Lower leg skin (tissue), 3 donors: Measurements from ENCODE around the gene PLXNA2.

Experiments used
- POLR2A ChIP-seq, 2 donors: fragments of 450-650 bp; IDR thresholded peaks; one replicate each; pipeline ENCODE4 v1.6.1; 2016 to 2017; ENCODE audit warnings: antibody characterized with exemption in 2 of 2, mild to moderate bottlenecking in 1 of 2, moderate library complexity in 1 of 2
- TF ChIP-seq, protein P1 (sequence below), 3 donors: fragments of 450-650 bp; IDR thresholded peaks; one replicate each; pipeline ENCODE4 v1.5.1; 2016; ENCODE audit warnings: antibody characterized with exemption in 3 of 3, mild to moderate bottlenecking in 3 of 3, moderate library complexity in 2 of 3

DNA sequence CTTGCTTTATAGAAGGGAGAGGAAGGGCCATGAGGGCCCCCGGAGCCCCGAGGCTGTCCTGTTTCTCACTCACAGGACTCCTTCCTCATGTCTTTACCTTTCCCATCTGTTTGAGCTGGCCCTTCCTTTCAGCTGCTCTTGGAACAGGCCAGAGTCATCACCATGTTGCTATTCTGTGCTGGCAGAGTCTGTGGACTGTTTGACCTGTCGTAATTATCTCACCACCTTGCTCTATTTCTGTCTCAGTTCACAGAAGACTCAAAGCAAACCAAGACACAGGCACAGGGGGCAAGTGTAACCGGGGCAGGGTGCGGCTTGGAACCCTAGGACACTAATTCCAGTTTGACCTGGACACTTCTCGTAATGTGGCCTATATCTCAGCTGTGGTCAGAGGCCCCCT lies 228.9 kb downstream of the PLXNA2 start:
- TF ChIP-seq, protein P1, sequence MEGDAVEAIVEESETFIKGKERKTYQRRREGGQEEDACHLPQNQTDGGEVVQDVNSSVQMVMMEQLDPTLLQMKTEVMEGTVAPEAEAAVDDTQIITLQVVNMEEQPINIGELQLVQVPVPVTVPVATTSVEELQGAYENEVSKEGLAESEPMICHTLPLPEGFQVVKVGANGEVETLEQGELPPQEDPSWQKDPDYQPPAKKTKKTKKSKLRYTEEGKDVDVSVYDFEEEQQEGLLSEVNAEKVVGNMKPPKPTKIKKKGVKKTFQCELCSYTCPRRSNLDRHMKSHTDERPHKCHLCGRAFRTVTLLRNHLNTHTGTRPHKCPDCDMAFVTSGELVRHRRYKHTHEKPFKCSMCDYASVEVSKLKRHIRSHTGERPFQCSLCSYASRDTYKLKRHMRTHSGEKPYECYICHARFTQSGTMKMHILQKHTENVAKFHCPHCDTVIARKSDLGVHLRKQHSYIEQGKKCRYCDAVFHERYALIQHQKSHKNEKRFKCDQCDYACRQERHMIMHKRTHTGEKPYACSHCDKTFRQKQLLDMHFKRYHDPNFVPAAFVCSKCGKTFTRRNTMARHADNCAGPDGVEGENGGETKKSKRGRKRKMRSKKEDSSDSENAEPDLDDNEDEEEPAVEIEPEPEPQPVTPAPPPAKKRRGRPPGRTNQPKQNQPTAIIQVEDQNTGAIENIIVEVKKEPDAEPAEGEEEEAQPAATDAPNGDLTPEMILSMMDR (IDR thresholded peaks at IDR 0.05): no peak
- TF ChIP-seq POLR2A (IDR thresholded peaks at IDR 0.05): no peak
